ENCODE measurements around the gene VN1R5.
"Not testable (repeated sequence)": the region's sequence is repeated elsewhere in the genome, so short reads cannot be mapped to it uniquely, and the experiment has no call there.

The VN1R5 gene

GRCh38 chr1:247255772-247256171, at the start of gene VN1R5:
Gene VN1R5 (plus strand): TSS chr1:247256072.
- not testable (repeated sequence) for DNase-seq

- no peak for DNase-seq
Measured at GRCh38 chr1:247209396-247209795, 46.5 kb upstream of the VN1R5 start.

GRCh38 chr1:247210062-247210375, 45.9 kb upstream of the VN1R5 start:
- DNase-seq: no peak

GRCh38 chr1:247210376-247211117, 45.3 kb upstream of the VN1R5 start:
- peak; percentile 87 for DNase-seq

GRCh38 chr1:247211339-247211738, 44.5 kb upstream of the VN1R5 start:
- DNase-seq: no peak

- DNase-seq: no peak
Measured at GRCh38 chr1:247212012-247212411, 43.9 kb upstream of the VN1R5 start.

GRCh38 chr1:247212627-247213617, 43.0 kb upstream of the VN1R5 start:
- DNase-seq: no peak

GRCh38 chr1:247216261-247216660, 39.6 kb upstream of the VN1R5 start:
- DNase-seq: no peak

- no peak for DNase-seq
Measured at GRCh38 chr1:247218121-247218651, 37.7 kb upstream of the VN1R5 start.

GRCh38 chr1:247220280-247220679, 35.6 kb upstream of the VN1R5 start:
- not testable (repeated sequence) for DNase-seq

- no peak for DNase-seq
Measured at GRCh38 chr1:247222840-247223239, 33.0 kb upstream of the VN1R5 start.

GRCh38 chr1:247224822-247225221, 31.1 kb upstream of the VN1R5 start:
- no peak for DNase-seq

- DNase-seq: no peak
Measured at GRCh38 chr1:247228133-247228532, 27.7 kb upstream of the VN1R5 start.

- no peak for DNase-seq
Measured at GRCh38 chr1:247241691-247242090, 14.2 kb upstream of the VN1R5 start.

- no peak for DNase-seq
Measured at GRCh38 chr1:247243524-247244137, 12.2 kb upstream of the VN1R5 start.

- no peak for DNase-seq
Measured at GRCh38 chr1:247246325-247247115, 9.4 kb upstream of the VN1R5 start.

GRCh38 chr1:247247568-247247967, 8.3 kb upstream of the VN1R5 start:
- no peak for DNase-seq

- DNase-seq: no peak
Measured at GRCh38 chr1:247266053-247266452, 10.2 kb downstream of the VN1R5 start.

- DNase-seq: no peak
Measured at GRCh38 chr1:247268390-247269045, 12.6 kb downstream of the VN1R5 start.

GRCh38 chr1:247269133-247269532, 13.3 kb downstream of the VN1R5 start:
- no peak for DNase-seq

- no peak for DNase-seq
Measured at GRCh38 chr1:247270003-247270402, 14.1 kb downstream of the VN1R5 start.

GRCh38 chr1:247273013-247273412, 17.1 kb downstream of the VN1R5 start:
- peak; percentile 16 for DNase-seq

Measured in NCI-H446 treated with DMSO at 0.1 percent for 48 hours (cell line).